OCI-LY1 (cell line): Measurements from ENCODE around the gene SMIM14.

Experiments used
- CTCF ChIP-seq: fragments of 200-600 bp; sonication (generic), shearing (Covaris generic); IDR thresholded peaks from 2 replicates; pipeline ENCODE4 v1.5.1; 2017; ENCODE audit warnings: mild to moderate bottlenecking, antibody characterized with exemption, low read length, moderate library complexity, mixed read lengths
- EZH2 ChIP-seq: fragments of 200-600 bp; sonication (generic), shearing (Covaris generic); IDR thresholded peaks from 2 replicates; pipeline ENCODE4 v1.8.0; 2017; ENCODE audit warnings: borderline replicate concordance, mixed run types, mild to moderate bottlenecking, antibody characterized with exemption, low read length, moderate library complexity, mixed read lengths

GRCh38 chr4:39533541-39533940, 105.1 kb downstream of the SMIM14 start:
- TF ChIP-seq CTCF (no peak), EZH2 (no peak)
